ENCODE measurements around the gene MTMR12.

MTMR12 gene

DNA sequence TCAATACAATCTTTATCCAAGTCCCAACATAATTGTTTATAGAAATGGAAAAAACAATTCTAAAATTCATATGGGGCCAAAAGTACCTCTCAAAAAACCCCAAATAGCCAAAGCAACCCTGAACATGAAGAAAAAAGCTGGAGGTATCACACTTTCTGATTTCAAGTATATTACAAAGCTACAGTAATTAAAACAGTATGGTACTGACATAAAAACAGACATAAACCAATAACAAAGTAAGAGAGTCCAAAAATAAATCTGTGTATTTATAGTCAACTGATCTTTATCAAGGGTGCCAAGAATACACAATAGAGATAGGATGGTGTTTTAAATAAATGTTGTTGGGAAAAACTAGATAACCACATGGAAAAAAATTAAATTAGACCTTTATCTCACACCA, 125.1 kb downstream of the MTMR12 start:
- DNase-seq: no peak

- DNase-seq: no peak
These were observed 130.2 kb downstream of the MTMR12 start for GRCh38 chr5:32182463-32183063.

All from NCI-H187 (cell line).